ENCODE measurements around the gene HSD17B13. TPM values are rescaled to one million over a fixed set of nuclear protein-coding genes. Genes with fewer than 3 reads are reported as not detected.

The HSD17B13 gene
- total RNA-seq, 1 experiment from 2014 or later = 0.13 TPM

GRCh38 chr4:87333267-87333666, 10.6 kb upstream of the HSD17B13 start:
- BruUV-seq (replicated peaks) = no TSS peak
- H3K27me3 ChIP-seq (ENCODE audit: control insufficient read depth, insufficient read depth, low read length) = no peaks in the 10 kb centered on the region
- in situ Hi-C loops (cut with HindIII; ENCODE audit: low pct_unique_long_range_greater_than_20kb, low sequenced_read_pairs) = no loop called here
- ATAC-seq = no peak
- no peaks in the 10 kb centered on the region; the same call in 1 of the 2 replicates for H3K9me3 ChIP-seq (ENCODE audit: control insufficient read depth, insufficient read depth, low read depth, low read length)
- DNase-seq (ENCODE audit: low read depth, low spot score) = no peak
- H3K4me3 ChIP-seq (ENCODE audit: low read depth in 2 of 2, low read length in 2 of 2) = no peak overlapping the region
- H3K27ac ChIP-seq (ENCODE audit: low read length) = no peak overlapping the region
- no peaks in the 10 kb centered on the region for H3K4me1 ChIP-seq (ENCODE audit: control insufficient read depth, insufficient read depth, low read length)
- H3K36me3 ChIP-seq (ENCODE audit: control insufficient read depth, insufficient read depth, low read length) = peaks cover 6% of the 10 kb centered on the region; the same call in 1 of the 2 replicates
- intact Hi-C loops (cut with micrococcal nuclease; ENCODE audit: unreplicated experiment) = no loop called here
- ChIA-PET CTCF (no interaction called here), POLR2A (no interaction called here)
- TF ChIP-seq SIN3A (IDR thresholded peaks at IDR 0.05; ENCODE audit: borderline replicate concordance, insufficient read depth, low read depth, low read length) (no peak), TCF7L2 (IDR thresholded peaks at IDR 0.05; ENCODE audit: low read depth, low read length) (no peak), POLR2AphosphoS5 (IDR thresholded peaks at IDR 0.05; ENCODE audit: low read depth, low read length) (no peak), REST (IDR thresholded peaks at IDR 0.05; ENCODE audit: insufficient read depth in 1 of 2, low read depth in 2 of 2, low read length in 1 of 2) (no peak), CTCF (IDR thresholded peaks at IDR 0.05) (no peak)

- no TSS peak for BruUV-seq (replicated peaks)
- CTCF ChIA-PET = no interaction called here
- H3K36me3 ChIP-seq (ENCODE audit: control insufficient read depth, insufficient read depth, low read length) = no peaks in the 10 kb centered on the region
- H3K4me1 ChIP-seq (ENCODE audit: control insufficient read depth, insufficient read depth, low read length) = no peaks in the 10 kb centered on the region
- in situ Hi-C loops (cut with HindIII; ENCODE audit: low pct_unique_long_range_greater_than_20kb, low sequenced_read_pairs) = no loop called here
- no peak overlapping the region for H3K4me3 ChIP-seq (ENCODE audit: low read depth in 2 of 2, low read length in 2 of 2)
- ATAC-seq (no peak), DNase-seq (ENCODE audit: low read depth, low spot score) (no peak)
- H3K9me3 ChIP-seq (ENCODE audit: control insufficient read depth, insufficient read depth, low read depth, low read length) = no peaks in the 10 kb centered on the region; the same call in 1 of the 2 replicates
- no peak for TF ChIP-seq POLR2AphosphoS5 (IDR thresholded peaks at IDR 0.05; ENCODE audit: low read depth, low read length)
- TF ChIP-seq CTCF (IDR thresholded peaks at IDR 0.05) = no peak
- no peak for TF ChIP-seq TCF7L2 (IDR thresholded peaks at IDR 0.05; ENCODE audit: low read depth, low read length)
- no peak for TF ChIP-seq REST (IDR thresholded peaks at IDR 0.05; ENCODE audit: insufficient read depth in 1 of 2, low read depth in 2 of 2, low read length in 1 of 2)
- no peak for TF ChIP-seq SIN3A (IDR thresholded peaks at IDR 0.05; ENCODE audit: borderline replicate concordance, insufficient read depth, low read depth, low read length)
- intact Hi-C loops (cut with micrococcal nuclease; ENCODE audit: unreplicated experiment) = no loop called here
- no peaks in the 10 kb centered on the region for H3K27me3 ChIP-seq (ENCODE audit: control insufficient read depth, insufficient read depth, low read length)
- H3K27ac ChIP-seq (ENCODE audit: low read length) = no peak overlapping the region
- POLR2A ChIA-PET = no interaction called here
Observed at GRCh38 chr4:87330761-87331160, 8.1 kb upstream of the HSD17B13 start.
